HEK293T (cell line): ENCODE data around the gene RPS19.

Source experiments
- BHLHE40 ChIP-seq: fragments of 450-650 bp; IDR thresholded peaks from 2 replicates; pipeline ENCODE4 v1.6.1; 2016; ENCODE audit warnings: mild to moderate bottlenecking, moderate library complexity, borderline replicate concordance
- FOXK2 ChIP-seq: fragments of 450-650 bp; IDR thresholded peaks from 2 replicates; pipeline ENCODE4 v1.6.1; 2016; ENCODE audit warnings: mild to moderate bottlenecking
- HDGF ChIP-seq: fragments of 450-650 bp; IDR thresholded peaks from 2 replicates; pipeline ENCODE4 v1.6.1; 2017; ENCODE audit warnings: antibody characterized with exemption, borderline replicate concordance
- SUZ12 ChIP-seq: fragments of 450-650 bp; IDR thresholded peaks from 2 replicates; pipeline ENCODE4 v1.6.1; 2016; ENCODE audit warnings: mild to moderate bottlenecking

GRCh38 chr19:41839211-41839610 lies 20.8 kb upstream of the RPS19 start:
- TF ChIP-seq SUZ12 (no peak), HDGF (no peak), BHLHE40 (no peak), FOXK2 (no peak)
